GM12878 (cell line): Measurements from ENCODE around the gene MKNK1. TPM values are rescaled to one million over a fixed set of nuclear protein-coding genes. Genes with fewer than 3 reads are reported as not detected.

Experiments used
- ATAC-seq: fragments of 200-7000 bp; cut with Tn5 transposase; 3 replicates; pipeline ENCODE4 v1.9.1; 2020; ENCODE audit warnings: mild to moderate bottlenecking, moderate library complexity
- BruUV-seq: library from RNA; stranded (reverse); fragments of 400-500 nt; replicated peaks from 2 replicates; lab custom pipeline; 2021; lab: Mats Ljungman, UMichigan
- CTCF ChIA-PET: fragments of 300-600 bp; sonication (Branson Sonifier 250); formaldehyde crosslinking; extraction: SDS; loops from one replicate; lab custom pipeline; 2021; ENCODE audit warnings: inconsistent platforms; lab: Yijun Ruan, JAX
- POLR2A ChIA-PET: fragments of 350-600 bp; formaldehyde crosslinking; extraction: SDS; loops from one replicate; lab custom pipeline; 2021; ENCODE audit warnings: inconsistent platforms; lab: Charles Lee
- RAD21 ChIA-PET: fragments of 300-600 bp; sonication (Branson Sonifier 250); formaldehyde crosslinking; loops from one replicate; lab custom pipeline; 2023; ENCODE audit warnings: antibody characterized with exemption; ENCODE audit not compliant: unreplicated experiment; lab: Charles Lee
- SMC1A ChIA-PET: fragments of 300-600 bp; sonication (Branson Sonifier 250); formaldehyde crosslinking; loops from one replicate; lab custom pipeline; 2023; ENCODE audit not compliant: unreplicated experiment, uncharacterized antibody; lab: Charles Lee
- DNase-seq: peaks from one replicate; pipeline ENCODE4 v3.0.0-alpha.2; 2011; ENCODE audit warnings: low read depth, low spot score
- FAIRE-seq: peaks from 3 replicates; lab custom pipeline; 2011; peaks lifted over from hg19 to GRCh38; lab: Jason Lieb, UNC
- H2AFZ ChIP-seq: 2 replicates; pipeline ENCODE4 v1.6.0; 2011; ENCODE audit warnings: low read depth, low read length, control low read depth; ENCODE audit not compliant: control insufficient read depth
- H3K27ac ChIP-seq: 2 replicates; pipeline ENCODE4 v1.5.1; 2011; ENCODE audit warnings: control low read depth; ENCODE audit not compliant: control insufficient read depth, insufficient read depth
- H3K27me3 ChIP-seq, 2 experiments: replicated peaks in 1 of 2; 2 replicates each; pipeline versions ENCODE4 v1.6.0 to v1.6.1; 2011; ENCODE audit warnings: low read length in 1 of 2; ENCODE audit not compliant: control insufficient read depth in 2 of 2, insufficient read depth in 2 of 2
- H3K36me3 ChIP-seq, 2 experiments: 2 replicates each; pipeline ENCODE4 v1.5.1; 2011; ENCODE audit warnings: low read length in 1 of 2; ENCODE audit not compliant: control insufficient read depth in 2 of 2, insufficient read depth in 2 of 2
- H3K4me1 ChIP-seq: 2 replicates; pipeline ENCODE4 v1.6.1; 2011; ENCODE audit warnings: mild to moderate bottlenecking, low read length, moderate library complexity, mixed read lengths; ENCODE audit not compliant: control insufficient read depth, insufficient read depth
- H3K4me2 ChIP-seq: 2 replicates; pipeline ENCODE4 v1.6.0; 2011; ENCODE audit warnings: control low read depth; ENCODE audit not compliant: control insufficient read depth, insufficient read depth
- H3K4me3 ChIP-seq: fragments of 200-600 bp; sonication (generic); 2 replicates; pipeline ENCODE4 v1.5.1; 2016
- H3K79me2 ChIP-seq: 2 replicates; pipeline ENCODE4 v1.6.0; 2011; ENCODE audit warnings: low read length; ENCODE audit not compliant: control insufficient read depth, insufficient read depth
- H3K9ac ChIP-seq: 2 replicates; pipeline ENCODE4 v1.8.0; 2011; ENCODE audit warnings: low read length, control low read depth, mixed read lengths; ENCODE audit not compliant: control insufficient read depth, insufficient read depth
- H3K9me3 ChIP-seq: replicated peaks from 3 replicates; pipeline ENCODE4 v1.5.1; 2011; ENCODE audit warnings: mild to moderate bottlenecking, low read length; ENCODE audit not compliant: control insufficient read depth, insufficient read depth
- H4K20me1 ChIP-seq: 2 replicates; pipeline ENCODE4 v1.6.0; 2011; ENCODE audit not compliant: control insufficient read depth, insufficient read depth
- CHD1 ChIP-seq: IDR thresholded peaks from 2 replicates; pipeline ENCODE4 v1.6.1; 2012; ENCODE audit warnings: low read depth, low read length, improper control_type of control experiment
- DPF2 ChIP-seq: fragments of 450-650 bp; IDR thresholded peaks from 2 replicates; pipeline ENCODE4 v1.6.1; 2017; ENCODE audit warnings: mild to moderate bottlenecking
- KAT2A ChIP-seq: conservative IDR thresholded peaks from 2 replicates; pipeline ENCODE4 v1.6.1; 2011; ENCODE audit warnings: low read depth, low read length; ENCODE audit not compliant: control insufficient read depth
- MEF2A ChIP-seq: IDR thresholded peaks from 2 replicates; pipeline ENCODE4 v1.6.1; 2011; ENCODE audit warnings: low read depth, mild to moderate bottlenecking, low read length, moderate library complexity; ENCODE audit not compliant: insufficient read depth
- NR2F1 ChIP-seq: fragments of 450-650 bp; conservative IDR thresholded peaks from 2 replicates; pipeline ENCODE4 v1.6.1; 2017; ENCODE audit warnings: mild to moderate bottlenecking
- POU2F2 ChIP-seq: IDR thresholded peaks from 3 replicates; pipeline ENCODE4 v1.6.1; 2011; ENCODE audit warnings: low read depth, mild to moderate bottlenecking, low read length, borderline replicate concordance
- RUNX3 ChIP-seq: IDR thresholded peaks from 2 replicates; pipeline ENCODE4 v1.6.1; 2012; ENCODE audit warnings: low read length, inconsistent platforms
- SPI1 ChIP-seq: IDR thresholded peaks from 2 replicates; pipeline ENCODE4 v1.6.1; 2011; ENCODE audit warnings: low read depth, mild to moderate bottlenecking, low read length, moderate library complexity, borderline replicate concordance; ENCODE audit not compliant: insufficient read depth
- TARDBP ChIP-seq: IDR thresholded peaks from 2 replicates; pipeline ENCODE4 v1.6.1; 2016; ENCODE audit warnings: borderline replicate concordance
- TCF3 ChIP-seq: IDR thresholded peaks from 2 replicates; pipeline ENCODE4 v1.6.1; 2012; ENCODE audit warnings: low read depth, mild to moderate bottlenecking, low read length, borderline replicate concordance; ENCODE audit not compliant: insufficient read depth
- TCF7 ChIP-seq: IDR thresholded peaks from 2 replicates; pipeline ENCODE4 v1.6.1; 2014; ENCODE audit warnings: antibody characterized with exemption, borderline replicate concordance
- WRNIP1 ChIP-seq: IDR thresholded peaks from 2 replicates; pipeline ENCODE4 v1.6.1; 2011; ENCODE audit warnings: low read depth, low read length, improper control_type of control experiment, borderline replicate concordance
- WGBS: methylation state at CpG from one replicate; pipeline ENCODE4 v1.1.6; 2016; ENCODE audit warnings: low lambda C conversion rate; ENCODE audit not compliant: insufficient replicate concordance, insufficient coverage; ENCODE audit errors: missing lambda C conversion rate; 5-methylcytosine and 5-hydroxymethylcytosine counted together
- in situ Hi-C: fragments of 300-500 bp; cut with MboI; formaldehyde crosslinking; loops from 9 replicates; pipeline ENCODE4 v1.14.3; 2018; ENCODE audit warnings: mixed read lengths
- intact Hi-C: fragments of 100-400 bp; cut with micrococcal nuclease; formaldehyde crosslinking; loops from one replicate; pipeline ENCODE4 v1.14.2; 2022; ENCODE audit not compliant: unreplicated experiment
- polyA plus RNA-seq, 11 experiments: library from polyadenylated mRNA; depleted of rRNA in 4 of 11; unstranded in 6 of 11; stranded (reverse) in 5 of 11; fragments of >200 nt; fragmentation: Nextera tagmentation in 4 of 11; fragmentation: Illumina TruSeq in 1 of 11; extraction: Ambion mirVana in 4 of 11; extraction: Trizol in 1 of 11; gene quantifications; 1 replicate in 1 of 11; 2 replicates in 10 of 11; pipeline versions ENCODE4 v1.2.1 to v1.2.3, GENCODE V29; 2011 to 2016; ENCODE audit warnings: inconsistent platforms in 2 of 11, missing spikeins in 2 of 11, low read depth in 1 of 11
- total RNA-seq, 4 experiments: library from RNA; depleted of rRNA in 3 of 4; stranded (reverse); fragments of >200 nt in 3 of 4; fragmentation: Illumina TruSeq in 1 of 4; extraction: Trizol in 1 of 4; gene quantifications; 2 replicates each; pipeline versions ENCODE4 v1.2.1 to v1.2.3, GENCODE V29; 2013 to 2021
- TF ChIP-seq, protein P1 (sequence below): fragments of 450-650 bp; formaldehyde crosslinking; IDR thresholded peaks from 2 replicates; pipeline ENCODE4 v1.4.0; 2022; ENCODE audit warnings: mild to moderate bottlenecking, moderate library complexity

Gene MKNK1
- total and polyA plus RNA-seq, 10 of the 15 experiments (the other 5 are each of a cell fraction or from before 2014, with no cell fraction given) = 13.7 to 29.9 (median 26.5) TPM

DNA sequence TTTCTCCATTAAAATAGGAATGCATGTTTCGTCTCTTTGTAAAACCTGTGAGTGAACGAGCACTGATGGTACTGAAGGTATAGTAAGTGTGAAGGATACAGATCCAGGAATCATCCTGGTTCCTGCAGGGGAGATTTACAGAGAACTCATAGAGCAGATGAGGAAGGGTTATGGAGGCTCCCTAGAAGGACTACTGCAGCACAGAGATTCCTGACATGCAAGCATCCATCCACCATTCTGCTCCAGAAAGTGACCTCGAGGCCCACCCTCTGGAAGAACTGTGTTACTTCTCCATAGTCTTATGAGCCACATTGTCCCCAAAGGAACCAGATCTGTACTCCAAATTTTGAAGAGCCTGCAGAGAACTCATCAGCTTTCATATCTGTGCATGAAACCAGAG lies 14.5 kb downstream of the MKNK1 start:
- Histone ChIP-seq H3K9me3 (no peaks in the 10 kb centered on the region; the same call in 2 of the 3 replicates), H3K36me3 (peaks cover 4 to 27% of the 10 kb centered on the region in 2 experiments), H3K4me1 (no peaks in the 10 kb centered on the region), H2AFZ (no peak overlapping the region), H4K20me1 (no peaks in the 10 kb centered on the region), H3K4me2 (no peak overlapping the region), H3K9ac (no peak overlapping the region), H3K79me2 (no peaks in the 10 kb centered on the region), H3K27ac (no peak overlapping the region), H3K4me3 (no peak overlapping the region), H3K27me3 (no peaks in the 10 kb centered on the region)
- no peak for TF ChIP-seq TCF3
- TF ChIP-seq WRNIP1 = no peak
- no peak for TF ChIP-seq MEF2A
- no peak for TF ChIP-seq DPF2
- TF ChIP-seq KAT2A = no peak
- TF ChIP-seq TARDBP = no peak
- TF ChIP-seq CHD1 = no peak
- no peak for TF ChIP-seq TCF7
- TF ChIP-seq SPI1 = no peak
- TF ChIP-seq NR2F1 = no peak
- TF ChIP-seq, protein P1, sequence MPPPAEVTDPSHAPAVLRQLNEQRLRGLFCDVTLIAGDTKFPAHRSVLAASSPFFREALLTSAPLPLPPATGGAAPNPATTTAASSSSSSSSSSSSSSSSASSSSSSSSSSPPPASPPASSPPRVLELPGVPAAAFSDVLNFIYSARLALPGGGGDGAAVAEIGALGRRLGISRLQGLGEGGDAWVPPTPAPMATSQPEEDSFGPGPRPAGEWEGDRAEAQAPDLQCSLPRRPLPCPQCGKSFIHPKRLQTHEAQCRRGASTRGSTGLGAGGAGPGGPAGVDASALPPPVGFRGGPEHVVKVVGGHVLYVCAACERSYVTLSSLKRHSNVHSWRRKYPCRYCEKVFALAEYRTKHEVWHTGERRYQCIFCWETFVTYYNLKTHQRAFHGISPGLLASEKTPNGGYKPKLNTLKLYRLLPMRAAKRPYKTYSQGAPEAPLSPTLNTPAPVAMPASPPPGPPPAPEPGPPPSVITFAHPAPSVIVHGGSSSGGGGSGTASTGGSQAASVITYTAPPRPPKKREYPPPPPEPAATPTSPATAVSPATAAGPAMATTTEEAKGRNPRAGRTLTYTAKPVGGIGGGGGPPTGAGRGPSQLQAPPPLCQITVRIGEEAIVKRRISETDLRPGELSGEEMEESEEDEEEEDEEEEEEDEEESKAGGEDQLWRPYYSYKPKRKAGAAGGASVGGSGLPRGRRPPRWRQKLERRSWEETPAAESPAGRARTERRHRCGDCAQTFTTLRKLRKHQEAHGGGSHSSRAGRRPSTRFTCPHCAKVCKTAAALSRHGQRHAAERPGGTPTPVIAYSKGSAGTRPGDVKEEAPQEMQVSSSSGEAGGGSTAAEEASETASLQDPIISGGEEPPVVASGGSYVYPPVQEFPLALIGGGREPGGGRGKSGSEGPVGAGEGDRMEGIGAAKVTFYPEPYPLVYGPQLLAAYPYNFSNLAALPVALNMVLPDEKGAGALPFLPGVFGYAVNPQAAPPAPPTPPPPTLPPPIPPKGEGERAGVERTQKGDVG = no peak
- no peak for TF ChIP-seq POU2F2
- no peak for TF ChIP-seq RUNX3
- CTCF ChIA-PET = no interaction called here
- POLR2A ChIA-PET = no interaction called here
- in situ Hi-C loops = no loop called here
- intact Hi-C loops = no loop called here
- RAD21 ChIA-PET = no interaction called here
- 98% methylated on average over 3 of the region's 3 CpGs for WGBS
- ATAC-seq (no peak), DNase-seq (no peak), FAIRE-seq (no peak)
- BruUV-seq = no TSS peak
- SMC1A ChIA-PET = interaction anchor here (1.3 kb wide), 1 partner anchor 9 kb away, joined by 4 read pairs; no protein-coding TSS in a partner anchor
